Stimulated activated CD8-positive, alpha-beta memory T cell treated with anti-CD3 and anti-CD28 coated beads, Interleukin-4, amount 100 ng/mL, for 4 hours (primary cell): ENCODE data around the gene CHP1.
"Not testable (repeated sequence)": the region's sequence is repeated elsewhere in the genome, so short reads cannot be mapped to it uniquely, and the experiment has no call there.

Experiments used
- DNase-seq, 2 donors: peaks; one replicate each; pipeline ENCODE4 v3.0.0-alpha.2; 2020; ENCODE audit warnings: low read depth in 2 of 2, low spot score in 1 of 2

Gene CHP1

GRCh38 chr15:41256103-41256502, 25.0 kb downstream of the CHP1 start:
- DNase-seq: no peak

- DNase-seq: no peak
These were observed 25.5 kb downstream of the CHP1 start for GRCh38 chr15:41256577-41257038.

- no peak for DNase-seq
These were observed 27.8 kb downstream of the CHP1 start for GRCh38 chr15:41258750-41259471.

- DNase-seq: no peak
These were observed 28.6 kb downstream of the CHP1 start for GRCh38 chr15:41259546-41260189.

GRCh38 chr15:41260924-41261323, 29.9 kb downstream of the CHP1 start:
- not testable (repeated sequence) for DNase-seq

GRCh38 chr15:41262571-41262970, 31.5 kb downstream of the CHP1 start:
- DNase-seq: no peak

- no peak for DNase-seq
These were observed 32.9 kb downstream of the CHP1 start for GRCh38 chr15:41263891-41264351.

- no peak for DNase-seq
These were observed 38.8 kb downstream of the CHP1 start for GRCh38 chr15:41269887-41270286.

GRCh38 chr15:41276831-41277230, 45.8 kb downstream of the CHP1 start:
- no peak for DNase-seq

- DNase-seq: no peak
These were observed 47.3 kb downstream of the CHP1 start for GRCh38 chr15:41278319-41278718.

- no peak for DNase-seq
These were observed 48.6 kb downstream of the CHP1 start for GRCh38 chr15:41279535-41280283.

- DNase-seq: no peak
These were observed 50.2 kb downstream of the CHP1 start for GRCh38 chr15:41281236-41281635.

- not testable (repeated sequence) for DNase-seq
These were observed 51.4 kb downstream of the CHP1 start for GRCh38 chr15:41282436-41282835.

GRCh38 chr15:41282980-41283652, 52.0 kb downstream of the CHP1 start:
- not testable (repeated sequence) for DNase-seq

- peak; percentile 94 to 97 for DNase-seq
These were observed 52.8 kb downstream of the CHP1 start for GRCh38 chr15:41283653-41284426.

- no peak for DNase-seq
These were observed 53.5 kb downstream of the CHP1 start for GRCh38 chr15:41284427-41285177.

- DNase-seq: no peak
These were observed 54.2 kb downstream of the CHP1 start for GRCh38 chr15:41285285-41285684.

GRCh38 chr15:41286665-41287333, 55.7 kb downstream of the CHP1 start:
- DNase-seq: no peak

GRCh38 chr15:41288464-41288863, 57.4 kb downstream of the CHP1 start:
- no peak for DNase-seq
